ENCODE data around the gene ZFP91. TPM values are rescaled to one million over a fixed set of nuclear protein-coding genes. Genes with fewer than 3 reads are reported as not detected.

ZFP91 gene
- polyA plus RNA-seq, 2 of the 4 experiments (the other 2 are of a cell fraction): 48.5 to 66.9 TPM

- WGBS (ENCODE audit: missing lambda C conversion rate): 3% methylated on average over 1 of the region's 1 CpG
- FAIRE-seq: no peak
- TF ChIP-seq RCOR1 (IDR thresholded peaks at IDR 0.05; ENCODE audit: low read depth, low read length): no peak
Measured at GRCh38 chr11:58647866-58648265, 69.0 kb downstream of the ZFP91 start.

DNA sequence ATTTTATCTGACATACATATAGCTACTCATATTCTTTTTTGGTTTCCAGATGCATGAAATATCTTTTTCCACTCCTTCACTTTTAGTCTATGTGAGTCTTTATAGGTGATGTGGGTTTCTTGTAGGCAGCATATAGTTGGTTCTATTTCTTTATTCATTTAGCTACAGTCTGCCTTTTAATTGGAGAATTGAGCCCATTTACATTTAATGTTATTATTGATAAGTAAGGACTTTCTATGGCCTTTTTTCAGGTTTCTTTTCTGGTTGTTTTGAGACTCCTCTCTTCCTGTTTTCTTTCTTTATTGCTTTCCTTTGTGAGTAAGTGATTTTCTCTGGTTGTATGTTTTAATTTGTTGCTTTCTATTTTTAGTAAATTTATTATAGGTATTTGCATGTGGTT, 70.8 kb downstream of the ZFP91 start:
- no peak overlapping the region for H3K4me3 ChIP-seq
- FAIRE-seq (no peak), DNase-seq (ENCODE audit: low read depth in 1 of 2, low spot score in 1 of 2) (no peak), ATAC-seq (no peak)
- TF ChIP-seq ZSCAN20 (CRISPR knock-in tag; IDR thresholded peaks at IDR 0.05) (no peak), TP53 (CRISPR knock-in tag; IDR thresholded peaks at IDR 0.05) (no peak), MAFK (IDR thresholded peaks at IDR 0.05; ENCODE audit: partially characterized antibody) (no peak), PHF8 (IDR thresholded peaks at IDR 0.05; ENCODE audit: borderline replicate concordance, low read depth) (no peak), RFX5 (IDR thresholded peaks at IDR 0.05) (no peak), MAZ (IDR thresholded peaks at IDR 0.05; ENCODE audit: borderline replicate concordance, low read depth, low read length) (no peak)
- TF ChIP-seq, protein P1, sequence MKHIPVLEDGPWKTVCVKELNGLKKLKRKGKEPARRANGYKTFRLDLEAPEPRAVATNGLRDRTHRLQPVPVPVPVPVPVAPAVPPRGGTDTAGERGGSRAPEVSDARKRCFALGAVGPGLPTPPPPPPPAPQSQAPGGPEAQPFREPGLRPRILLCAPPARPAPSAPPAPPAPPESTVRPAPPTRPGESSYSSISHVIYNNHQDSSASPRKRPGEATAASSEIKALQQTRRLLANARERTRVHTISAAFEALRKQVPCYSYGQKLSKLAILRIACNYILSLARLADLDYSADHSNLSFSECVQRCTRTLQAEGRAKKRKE (CRISPR knock-in tag; IDR thresholded peaks at IDR 0.05; ENCODE audit: low read depth): no peak
- H3K9me3 ChIP-seq: peaks cover 13% of the 10 kb centered on the region; the same call in 1 of the 3 replicates
- ChIA-PET CTCF (interaction anchor here (0.9 to 1.6 kb wide), 2 partner anchors 20 to 486 kb away, joined by 3 to 4 read pairs; no protein-coding TSS in a partner anchor), POLR2A (no interaction called here)
- no peaks in the 10 kb centered on the region for H3K4me1 ChIP-seq
- no peak overlapping the region for H3K4me2 ChIP-seq
- H3K27ac ChIP-seq: no peak overlapping the region

More at GRCh38 chr11:58647866-58648265, 69.0 kb downstream of the ZFP91 start:
- ATAC-seq (no peak), DNase-seq (ENCODE audit: low read depth in 1 of 2, low spot score in 1 of 2) (no peak)
- H3K9me3 ChIP-seq: peaks cover 13% of the 10 kb centered on the region; the same call in 1 of the 3 replicates
- no peak overlapping the region for H3K4me2 ChIP-seq
- H3K4me1 ChIP-seq: no peaks in the 10 kb centered on the region
- no peak overlapping the region for H3K27ac ChIP-seq
- no peak overlapping the region for H3K4me3 ChIP-seq
- POLR2A ChIA-PET: no interaction called here
- CTCF ChIA-PET: interaction anchor here (0.7 to 1.3 kb wide), 2 partner anchors 38 to 411 kb away, joined by 3 to 5 read pairs; no protein-coding TSS in a partner anchor

GRCh38 chr11:58650496-58650895, 71.6 kb downstream of the ZFP91 start:
- DNase-seq (ENCODE audit: low read depth in 1 of 2, low spot score in 1 of 2) (no peak), FAIRE-seq (no peak), ATAC-seq (no peak)
- peaks cover 6% of the 10 kb centered on the region; the same call in 1 of the 3 replicates for H3K9me3 ChIP-seq
- H3K4me2 ChIP-seq: no peak overlapping the region
- POLR2A ChIA-PET: no interaction called here
- CTCF ChIA-PET: interaction anchor here (0.8 to 1.6 kb wide), 3 partner anchors 21 to 508 kb away, joined by 3 to 4 read pairs (median 4); no protein-coding TSS in a partner anchor
- no peak overlapping the region for H3K4me3 ChIP-seq
- 10% methylated on average over 1 of the region's 1 CpG for WGBS (ENCODE audit: missing lambda C conversion rate)
- no peak for TF ChIP-seq ZFP36 (IDR thresholded peaks at IDR 0.05; ENCODE audit: borderline replicate concordance, partially characterized antibody)
- H3K27ac ChIP-seq: no peak overlapping the region
- H3K4me1 ChIP-seq: no peaks in the 10 kb centered on the region

DNA sequence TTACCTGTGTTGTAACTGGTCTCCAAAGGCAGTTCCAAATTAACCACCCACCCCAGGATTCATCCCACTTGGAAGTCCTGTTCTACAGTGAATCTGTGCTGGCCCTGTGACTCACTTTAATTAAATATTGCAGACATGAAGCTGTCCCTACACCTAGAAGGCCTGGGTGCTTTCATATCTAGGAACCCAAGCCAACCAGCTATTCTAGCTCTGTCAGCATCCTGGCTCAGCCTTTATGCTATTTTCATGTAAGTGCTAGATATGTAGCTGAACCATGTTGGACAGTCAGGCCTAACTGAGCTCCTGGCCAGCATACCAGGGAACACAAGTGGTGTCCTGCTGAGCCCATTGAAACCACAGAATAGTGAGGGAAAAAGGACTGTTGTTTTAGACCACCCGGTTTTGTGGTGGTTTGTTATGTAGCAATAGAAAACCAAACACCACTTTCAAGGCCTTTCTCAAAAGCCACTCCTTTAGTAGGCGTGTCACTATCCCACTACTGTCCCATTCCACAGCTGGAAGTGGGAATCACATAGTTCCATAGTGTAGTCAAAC, 73.9 kb downstream of the ZFP91 start:
- ChIA-PET CTCF (interaction anchor here (0.7 to 4.9 kb wide), 12 partner anchors 11 to 518 kb away, joined by 3 to 36 read pairs (median 7); no protein-coding TSS in a partner anchor), POLR2A (no interaction called here)
- ATAC-seq: no peak
- Histone ChIP-seq H3K4me1 (no peaks in the 10 kb centered on the region), H3K27ac (no peak overlapping the region), H3K4me2 (no peak overlapping the region), H3K4me3 (no peak overlapping the region), H3K9me3 (no peaks in the 10 kb centered on the region)
- WGBS (ENCODE audit: missing lambda C conversion rate): 26% methylated on average over 2 of the region's 2 CpGs
- FAIRE-seq: no peak
- DNase-seq (ENCODE audit: low read depth in 1 of 2, low spot score in 1 of 2): no peak
- TF ChIP-seq RARB (CRISPR knock-in tag; IDR thresholded peaks at IDR 0.05) (no peak), FOXS1 (CRISPR knock-in tag; IDR thresholded peaks at IDR 0.05) (no peak), SREBF2 (IDR thresholded peaks at IDR 0.05) (no peak), ZFP36 (IDR thresholded peaks at IDR 0.05; ENCODE audit: borderline replicate concordance, partially characterized antibody) (no peak), HOXB5 (CRISPR knock-in tag; IDR thresholded peaks at IDR 0.05) (no peak), FOSL2 (IDR thresholded peaks at IDR 0.05) (no peak), FOSL2 (CRISPR knock-in tag; IDR thresholded peaks at IDR 0.05) (no peak), JUN (IDR thresholded peaks at IDR 0.05) (no peak), RFX5 (IDR thresholded peaks at IDR 0.05) (no peak), MAZ (IDR thresholded peaks at IDR 0.05; ENCODE audit: borderline replicate concordance, low read depth, low read length) (no peak), EP300 (IDR thresholded peaks at IDR 0.05) (no peak), ELK1 (IDR thresholded peaks at IDR 0.05; ENCODE audit: low read depth, low read length) (no peak)
- TF ChIP-seq, protein P2, sequence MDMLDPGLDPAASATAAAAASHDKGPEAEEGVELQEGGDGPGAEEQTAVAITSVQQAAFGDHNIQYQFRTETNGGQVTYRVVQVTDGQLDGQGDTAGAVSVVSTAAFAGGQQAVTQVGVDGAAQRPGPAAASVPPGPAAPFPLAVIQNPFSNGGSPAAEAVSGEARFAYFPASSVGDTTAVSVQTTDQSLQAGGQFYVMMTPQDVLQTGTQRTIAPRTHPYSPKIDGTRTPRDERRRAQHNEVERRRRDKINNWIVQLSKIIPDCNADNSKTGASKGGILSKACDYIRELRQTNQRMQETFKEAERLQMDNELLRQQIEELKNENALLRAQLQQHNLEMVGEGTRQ (IDR thresholded peaks at IDR 0.05): no peak
- TF ChIP-seq, protein P3, sequence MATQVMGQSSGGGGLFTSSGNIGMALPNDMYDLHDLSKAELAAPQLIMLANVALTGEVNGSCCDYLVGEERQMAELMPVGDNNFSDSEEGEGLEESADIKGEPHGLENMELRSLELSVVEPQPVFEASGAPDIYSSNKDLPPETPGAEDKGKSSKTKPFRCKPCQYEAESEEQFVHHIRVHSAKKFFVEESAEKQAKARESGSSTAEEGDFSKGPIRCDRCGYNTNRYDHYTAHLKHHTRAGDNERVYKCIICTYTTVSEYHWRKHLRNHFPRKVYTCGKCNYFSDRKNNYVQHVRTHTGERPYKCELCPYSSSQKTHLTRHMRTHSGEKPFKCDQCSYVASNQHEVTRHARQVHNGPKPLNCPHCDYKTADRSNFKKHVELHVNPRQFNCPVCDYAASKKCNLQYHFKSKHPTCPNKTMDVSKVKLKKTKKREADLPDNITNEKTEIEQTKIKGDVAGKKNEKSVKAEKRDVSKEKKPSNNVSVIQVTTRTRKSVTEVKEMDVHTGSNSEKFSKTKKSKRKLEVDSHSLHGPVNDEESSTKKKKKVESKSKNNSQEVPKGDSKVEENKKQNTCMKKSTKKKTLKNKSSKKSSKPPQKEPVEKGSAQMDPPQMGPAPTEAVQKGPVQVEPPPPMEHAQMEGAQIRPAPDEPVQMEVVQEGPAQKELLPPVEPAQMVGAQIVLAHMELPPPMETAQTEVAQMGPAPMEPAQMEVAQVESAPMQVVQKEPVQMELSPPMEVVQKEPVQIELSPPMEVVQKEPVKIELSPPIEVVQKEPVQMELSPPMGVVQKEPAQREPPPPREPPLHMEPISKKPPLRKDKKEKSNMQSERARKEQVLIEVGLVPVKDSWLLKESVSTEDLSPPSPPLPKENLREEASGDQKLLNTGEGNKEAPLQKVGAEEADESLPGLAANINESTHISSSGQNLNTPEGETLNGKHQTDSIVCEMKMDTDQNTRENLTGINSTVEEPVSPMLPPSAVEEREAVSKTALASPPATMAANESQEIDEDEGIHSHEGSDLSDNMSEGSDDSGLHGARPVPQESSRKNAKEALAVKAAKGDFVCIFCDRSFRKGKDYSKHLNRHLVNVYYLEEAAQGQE (IDR thresholded peaks at IDR 0.05): no peak
- TF ChIP-seq, protein P4, sequence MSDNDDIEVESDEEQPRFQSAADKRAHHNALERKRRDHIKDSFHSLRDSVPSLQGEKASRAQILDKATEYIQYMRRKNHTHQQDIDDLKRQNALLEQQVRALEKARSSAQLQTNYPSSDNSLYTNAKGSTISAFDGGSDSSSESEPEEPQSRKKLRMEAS (IDR thresholded peaks at IDR 0.05): no peak
- TF ChIP-seq, protein P5, sequence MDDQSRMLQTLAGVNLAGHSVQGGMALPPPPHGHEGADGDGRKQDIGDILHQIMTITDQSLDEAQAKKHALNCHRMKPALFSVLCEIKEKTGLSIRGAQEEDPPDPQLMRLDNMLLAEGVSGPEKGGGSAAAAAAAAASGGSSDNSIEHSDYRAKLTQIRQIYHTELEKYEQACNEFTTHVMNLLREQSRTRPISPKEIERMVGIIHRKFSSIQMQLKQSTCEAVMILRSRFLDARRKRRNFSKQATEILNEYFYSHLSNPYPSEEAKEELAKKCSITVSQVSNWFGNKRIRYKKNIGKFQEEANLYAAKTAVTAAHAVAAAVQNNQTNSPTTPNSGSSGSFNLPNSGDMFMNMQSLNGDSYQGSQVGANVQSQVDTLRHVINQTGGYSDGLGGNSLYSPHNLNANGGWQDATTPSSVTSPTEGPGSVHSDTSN (IDR thresholded peaks at IDR 0.05): no peak
